ENCODE data around the gene FUT3.

GRCh38 chr19:5867201-5868136 is 16.2 kb upstream of the FUT3 start:
- TF ChIP-seq POLR2A (IDR thresholded peaks at IDR 0.05) (no peak), CTCF (IDR thresholded peaks at IDR 0.05) (no peak), POLR2AphosphoS5 (IDR thresholded peaks at IDR 0.05) (no peak), EP300 (IDR thresholded peaks at IDR 0.05) (no peak)

Measured in stomach (tissue), 4 donors.